ENCODE data around the gene ATP6V0D1. TPM values are rescaled to one million over a fixed set of nuclear protein-coding genes. Genes with fewer than 3 reads are reported as not detected.

ATP6V0D1 gene
- total RNA-seq, 2 donors from 2014 or later, result 20.6 to 42.1 TPM

- H3K9me3 Mint-ChIP-seq, result no peaks in the 10 kb centered on the region
- H3K27ac Mint-ChIP-seq, result peak overlapping the region; percentile 33
- ATAC-seq (replicated peaks), result peak; percentile 97
- H3K4me3 Mint-ChIP-seq, result no peak overlapping the region
- no peaks in the 10 kb centered on the region for H3K27me3 Mint-ChIP-seq
- peaks cover 19% of the 10 kb centered on the region for H3K36me3 Mint-ChIP-seq (ENCODE audit: low read depth)
- peaks cover 4% of the 10 kb centered on the region for H3K4me1 Mint-ChIP-seq
Observed at GRCh38 chr16:67447508-67448076, 33.4 kb downstream of the ATP6V0D1 start.

GRCh38 chr16:67446968-67447507 is 33.9 kb downstream of the ATP6V0D1 start:
- Mint-ChIP-seq H3K9me3 (no peaks in the 10 kb centered on the region), H3K27me3 (no peaks in the 10 kb centered on the region), H3K4me3 (no peak overlapping the region), H3K4me1 (peaks cover 4% of the 10 kb centered on the region), H3K36me3 (ENCODE audit: low read depth) (peaks cover 19% of the 10 kb centered on the region), H3K27ac (peak overlapping the region; percentile 48)
- no peak for ATAC-seq (replicated peaks)

- H3K4me3 Mint-ChIP-seq, result no peak overlapping the region
- H3K36me3 Mint-ChIP-seq (ENCODE audit: low read depth), result peaks cover 19% of the 10 kb centered on the region
- no peaks in the 10 kb centered on the region for H3K9me3 Mint-ChIP-seq
- peaks cover 4% of the 10 kb centered on the region for H3K4me1 Mint-ChIP-seq
- H3K27me3 Mint-ChIP-seq, result no peaks in the 10 kb centered on the region
- H3K27ac Mint-ChIP-seq, result peak overlapping the region; percentile 48
- no peak for ATAC-seq (replicated peaks)
Observed at GRCh38 chr16:67445913-67446907, 34.7 kb downstream of the ATP6V0D1 start.

GRCh38 chr16:67445441-67445912 is 35.5 kb downstream of the ATP6V0D1 start:
- ATAC-seq (replicated peaks), result no peak
- H3K9me3 Mint-ChIP-seq, result no peaks in the 10 kb centered on the region
- peaks cover 12% of the 10 kb centered on the region for H3K36me3 Mint-ChIP-seq (ENCODE audit: low read depth)
- H3K27me3 Mint-ChIP-seq, result no peaks in the 10 kb centered on the region
- H3K27ac Mint-ChIP-seq, result peak overlapping the region; percentile 61
- H3K4me3 Mint-ChIP-seq, result no peak overlapping the region
- peaks cover 4% of the 10 kb centered on the region for H3K4me1 Mint-ChIP-seq

- no peak overlapping the region for H3K4me3 Mint-ChIP-seq
- no peaks in the 10 kb centered on the region for H3K27me3 Mint-ChIP-seq
- H3K36me3 Mint-ChIP-seq (ENCODE audit: low read depth), result peaks cover 8% of the 10 kb centered on the region
- H3K9me3 Mint-ChIP-seq, result no peaks in the 10 kb centered on the region
- peak overlapping the region; percentile 61 for H3K27ac Mint-ChIP-seq
- peaks cover 4% of the 10 kb centered on the region for H3K4me1 Mint-ChIP-seq
- no peak for ATAC-seq (replicated peaks)
Observed at GRCh38 chr16:67445126-67445426, 35.9 kb downstream of the ATP6V0D1 start.

- Mint-ChIP-seq H3K9me3 (no peaks in the 10 kb centered on the region), H3K36me3 (ENCODE audit: low read depth) (peaks cover 7% of the 10 kb centered on the region), H3K27me3 (no peaks in the 10 kb centered on the region), H3K27ac (peak overlapping the region; percentile 61), H3K4me3 (no peak overlapping the region), H3K4me1 (peaks cover 4% of the 10 kb centered on the region)
- no peak for ATAC-seq (replicated peaks)
Observed at GRCh38 chr16:67444259-67445125, 36.5 kb downstream of the ATP6V0D1 start.

GRCh38 chr16:67443265-67443664 is 37.7 kb downstream of the ATP6V0D1 start:
- ATAC-seq (replicated peaks), result no peak
- Mint-ChIP-seq H3K9me3 (no peaks in the 10 kb centered on the region), H3K4me1 (peaks cover 4% of the 10 kb centered on the region), H3K27me3 (no peaks in the 10 kb centered on the region), H3K27ac (peak overlapping the region; percentile 38), H3K4me3 (no peak overlapping the region), H3K36me3 (ENCODE audit: low read depth) (peaks cover 16% of the 10 kb centered on the region)

GRCh38 chr16:67442581-67443255 is 38.2 kb downstream of the ATP6V0D1 start:
- no peak overlapping the region for H3K27ac Mint-ChIP-seq
- peaks cover 4% of the 10 kb centered on the region for H3K4me1 Mint-ChIP-seq
- H3K4me3 Mint-ChIP-seq, result no peak overlapping the region
- no peak for ATAC-seq (replicated peaks)
- no peaks in the 10 kb centered on the region for H3K27me3 Mint-ChIP-seq
- no peaks in the 10 kb centered on the region for H3K9me3 Mint-ChIP-seq
- peaks cover 21% of the 10 kb centered on the region for H3K36me3 Mint-ChIP-seq (ENCODE audit: low read depth)

GRCh38 chr16:67441907-67442306 is 39.0 kb downstream of the ATP6V0D1 start:
- no peak for ATAC-seq (replicated peaks)

GRCh38 chr16:67441271-67441753 is 39.6 kb downstream of the ATP6V0D1 start:
- H3K4me1 Mint-ChIP-seq, result no peaks in the 10 kb centered on the region
- no peaks in the 10 kb centered on the region for H3K27me3 Mint-ChIP-seq
- peaks cover 28% of the 10 kb centered on the region for H3K36me3 Mint-ChIP-seq (ENCODE audit: low read depth)
- ATAC-seq (replicated peaks), result no peak
- no peak overlapping the region for H3K4me3 Mint-ChIP-seq
- H3K9me3 Mint-ChIP-seq, result no peaks in the 10 kb centered on the region
- H3K27ac Mint-ChIP-seq, result peak overlapping the region; percentile 31

More at GRCh38 chr16:67441907-67442306, 39.0 kb downstream of the ATP6V0D1 start:
- Mint-ChIP-seq H3K27ac (peak overlapping the region; percentile 31), H3K9me3 (no peaks in the 10 kb centered on the region), H3K4me1 (peaks cover 4% of the 10 kb centered on the region), H3K36me3 (ENCODE audit: low read depth) (peaks cover 24% of the 10 kb centered on the region), H3K4me3 (no peak overlapping the region), H3K27me3 (no peaks in the 10 kb centered on the region)

- H3K4me3 Mint-ChIP-seq, result no peak overlapping the region
Observed at GRCh38 chr16:67438824-67439393, 42.0 kb downstream of the ATP6V0D1 start.

GRCh38 chr16:67438098-67438791 is 42.7 kb downstream of the ATP6V0D1 start:
- Mint-ChIP-seq H3K27me3 (no peaks in the 10 kb centered on the region), H3K4me3 (no peak overlapping the region), H3K27ac (peak overlapping the region; percentile 68), H3K4me1 (no peaks in the 10 kb centered on the region), H3K36me3 (ENCODE audit: low read depth) (peaks cover 21% of the 10 kb centered on the region), H3K9me3 (no peaks in the 10 kb centered on the region)
- no peak for ATAC-seq (replicated peaks)

More at GRCh38 chr16:67438824-67439393, 42.0 kb downstream of the ATP6V0D1 start:
- ATAC-seq (replicated peaks), result no peak
- peaks cover 21% of the 10 kb centered on the region for H3K36me3 Mint-ChIP-seq (ENCODE audit: low read depth)
- no peaks in the 10 kb centered on the region for H3K4me1 Mint-ChIP-seq
- H3K27ac Mint-ChIP-seq, result peak overlapping the region; percentile 12
- H3K27me3 Mint-ChIP-seq, result no peaks in the 10 kb centered on the region
- H3K9me3 Mint-ChIP-seq, result no peaks in the 10 kb centered on the region

- Mint-ChIP-seq H3K27me3 (no peaks in the 10 kb centered on the region), H3K36me3 (ENCODE audit: low read depth) (peaks cover 21% of the 10 kb centered on the region), H3K4me1 (no peaks in the 10 kb centered on the region), H3K9me3 (no peaks in the 10 kb centered on the region), H3K4me3 (no peak overlapping the region), H3K27ac (peak overlapping the region; percentile 68)
- peak; percentile 35 for ATAC-seq (replicated peaks)
Observed at GRCh38 chr16:67437513-67437912, 43.4 kb downstream of the ATP6V0D1 start.
